HEK293 (cell line): ENCODE results near the gene ACOT7.

Experiments used
- CTCF ChIA-PET: fragments of 350-600 bp; formaldehyde crosslinking; extraction: SDS; loops from one replicate; lab custom pipeline; 2021; ENCODE audit warnings: antibody characterized with exemption; lab: Yijun Ruan, JAX
- POLR2A ChIA-PET: fragments of 300-600 bp; formaldehyde crosslinking; extraction: SDS; loops from one replicate; lab custom pipeline; 2020; ENCODE audit warnings: antibody characterized with exemption, inconsistent platforms; lab: Yijun Ruan, JAX
- H3K27ac ChIP-seq: fragments of 200-500 bp; sonication (Bioruptor generic); 2 replicates; pipeline ENCODE4 v1.5.1; 2014; ENCODE audit warnings: low read depth, low read length, control low read depth, inconsistent platforms; ENCODE audit errors: extremely low read depth
- H3K36me3 ChIP-seq, 2 experiments: fragments of 200-500 bp in 1 of 2; sonication (Bioruptor generic) in 1 of 2; 1 replicate in 1 of 2; 2 replicates in 1 of 2; pipeline ENCODE4 v1.5.1; 2014 to 2017; ENCODE audit warnings: inconsistent platforms in 2 of 2, low read length in 2 of 2; ENCODE audit not compliant: control insufficient read depth in 2 of 2, insufficient read depth in 1 of 2
- H3K4me1 ChIP-seq: fragments of 200-500 bp; sonication (Bioruptor generic); 2 replicates; pipeline ENCODE4 v1.5.1; 2014; ENCODE audit warnings: mild to moderate bottlenecking, low read length, inconsistent platforms; ENCODE audit not compliant: control insufficient read depth, insufficient read depth
- H3K4me3 ChIP-seq: 2 replicates; pipeline ENCODE4 v1.5.1; 2011; ENCODE audit warnings: low read depth, mild to moderate bottlenecking, control low read depth, low read length, moderate library complexity
- H3K9me3 ChIP-seq: fragments of 200-500 bp; sonication (Bioruptor generic); 2 replicates; pipeline ENCODE4 v1.5.1; 2014; ENCODE audit warnings: low read depth, low read length, inconsistent platforms; ENCODE audit not compliant: control insufficient read depth, insufficient read depth
- HIC1 ChIP-seq: fragments of 450-650 bp; formaldehyde crosslinking; IDR thresholded peaks from 2 replicates; pipeline ENCODE4 v1.5.1; 2016; ENCODE audit warnings: missing biosample characterization, missing genetic modification characterization
- KLF1 ChIP-seq: fragments of 450-650 bp; formaldehyde crosslinking; IDR thresholded peaks from 2 replicates; pipeline ENCODE4 v1.5.1; 2016; ENCODE audit warnings: missing biosample characterization, missing genetic modification characterization
- KLF7 ChIP-seq: fragments of 450-650 bp; formaldehyde crosslinking; IDR thresholded peaks from 2 replicates; pipeline ENCODE4 v1.5.1; 2016; ENCODE audit warnings: missing biosample characterization, missing genetic modification characterization, borderline replicate concordance
- OVOL3 ChIP-seq: fragments of 450-650 bp; formaldehyde crosslinking; IDR thresholded peaks from 2 replicates; pipeline ENCODE4 v1.5.1; 2016; ENCODE audit warnings: missing biosample characterization, missing genetic modification characterization
- PATZ1 ChIP-seq: fragments of 450-650 bp; formaldehyde crosslinking; IDR thresholded peaks from 2 replicates; pipeline ENCODE4 v1.5.1; 2016; ENCODE audit warnings: missing biosample characterization, missing genetic modification characterization
- ZBTB26 ChIP-seq: fragments of 450-650 bp; formaldehyde crosslinking; optimal IDR thresholded peaks from 2 replicates; pipeline ENCODE3; 2016; ENCODE audit warnings: missing biosample characterization, mild to moderate bottlenecking, missing genetic modification characterization
- ZBTB44 ChIP-seq: fragments of 450-650 bp; IDR thresholded peaks from 2 replicates; pipeline ENCODE4 v1.5.1; 2018; ENCODE audit warnings: missing biosample characterization, mild to moderate bottlenecking, missing genetic modification characterization
- ZFP3 ChIP-seq: fragments of 450-650 bp; formaldehyde crosslinking; IDR thresholded peaks from 2 replicates; pipeline ENCODE4 v1.5.1; 2016; ENCODE audit warnings: low read depth, missing biosample characterization, missing genetic modification characterization
- ZFP69B ChIP-seq: fragments of 450-650 bp; formaldehyde crosslinking; IDR thresholded peaks from 2 replicates; pipeline ENCODE4 v1.5.1; 2016; ENCODE audit warnings: missing biosample characterization, missing genetic modification characterization
- ZNF146 ChIP-seq: fragments of 450-650 bp; formaldehyde crosslinking; IDR thresholded peaks from 2 replicates; pipeline ENCODE4 v1.5.1; 2016; ENCODE audit warnings: missing biosample characterization, missing genetic modification characterization
- ZNF19 ChIP-seq: fragments of 450-650 bp; formaldehyde crosslinking; IDR thresholded peaks from 2 replicates; pipeline ENCODE4; 2016; ENCODE audit warnings: missing biosample characterization, missing genetic modification characterization, low read depth
- ZNF2 ChIP-seq: fragments of 450-650 bp; formaldehyde crosslinking; IDR thresholded peaks from 2 replicates; pipeline ENCODE4 v1.5.1; 2016; ENCODE audit warnings: missing biosample characterization, missing genetic modification characterization
- ZNF341 ChIP-seq: fragments of 450-650 bp; formaldehyde crosslinking; IDR thresholded peaks from 2 replicates; pipeline ENCODE4; 2016; ENCODE audit warnings: low read depth, missing biosample characterization, missing genetic modification characterization
- ZNF366 ChIP-seq: fragments of 450-650 bp; formaldehyde crosslinking; conservative IDR thresholded peaks from 2 replicates; pipeline ENCODE4 v1.5.1; 2016; ENCODE audit warnings: missing biosample characterization, missing genetic modification characterization
- ZNF37A ChIP-seq: fragments of 450-650 bp; IDR thresholded peaks from 2 replicates; pipeline ENCODE4 v1.5.1; 2018; ENCODE audit warnings: missing biosample characterization, missing genetic modification characterization
- ZNF488 ChIP-seq: fragments of 450-650 bp; formaldehyde crosslinking; IDR thresholded peaks from 2 replicates; pipeline ENCODE4 v1.5.1; 2016; ENCODE audit warnings: missing biosample characterization, missing genetic modification characterization
- ZNF501 ChIP-seq: fragments of 450-650 bp; formaldehyde crosslinking; IDR thresholded peaks from 2 replicates; pipeline ENCODE4 v1.5.1; 2016; ENCODE audit warnings: missing biosample characterization, missing genetic modification characterization
- ZNF510 ChIP-seq: fragments of 450-650 bp; formaldehyde crosslinking; IDR thresholded peaks from 2 replicates; pipeline ENCODE4 v1.5.1; 2018; ENCODE audit warnings: mild to moderate bottlenecking, missing genetic modification characterization, missing biosample characterization; ENCODE audit not compliant: insufficient replicate concordance
- ZNF596 ChIP-seq: fragments of 450-650 bp; IDR thresholded peaks from 2 replicates; pipeline ENCODE4 v1.5.0; 2018; ENCODE audit warnings: missing biosample characterization, mild to moderate bottlenecking, missing genetic modification characterization, moderate library complexity
- ZNF621 ChIP-seq: fragments of 450-650 bp; formaldehyde crosslinking; IDR thresholded peaks from 2 replicates; pipeline ENCODE4 v1.5.1; 2017; ENCODE audit warnings: missing biosample characterization, missing genetic modification characterization
- ZNF624 ChIP-seq: fragments of 450-650 bp; formaldehyde crosslinking; IDR thresholded peaks from 2 replicates; pipeline ENCODE4 v1.5.1; 2017; ENCODE audit warnings: missing biosample characterization, missing genetic modification characterization
- ZNF776 ChIP-seq: fragments of 450-650 bp; formaldehyde crosslinking; IDR thresholded peaks from 2 replicates; pipeline ENCODE4 v1.5.0; 2017; ENCODE audit warnings: missing biosample characterization, missing genetic modification characterization, borderline replicate concordance
- ZNF830 ChIP-seq: fragments of 450-650 bp; IDR thresholded peaks from 2 replicates; pipeline ENCODE4 v1.5.0; 2018; ENCODE audit warnings: missing biosample characterization, missing genetic modification characterization, low read depth, mild to moderate bottlenecking, moderate library complexity
- ZNF837 ChIP-seq: fragments of 450-650 bp; formaldehyde crosslinking; IDR thresholded peaks from 2 replicates; pipeline ENCODE4 v1.5.1; 2016; ENCODE audit warnings: missing biosample characterization, missing genetic modification characterization
- ZSCAN16 ChIP-seq: fragments of 450-650 bp; formaldehyde crosslinking; IDR thresholded peaks from 2 replicates; pipeline ENCODE4 v1.5.1; 2016; ENCODE audit warnings: missing biosample characterization, missing genetic modification characterization
- ZSCAN4 ChIP-seq: fragments of 450-650 bp; formaldehyde crosslinking; IDR thresholded peaks from 2 replicates; pipeline ENCODE4 v1.5.1; 2017; ENCODE audit warnings: missing biosample characterization, missing genetic modification characterization

The ACOT7 gene

GRCh38 chr1:6392809-6393399, 663 bp downstream of the ACOT7 start (continued):
- no peak for TF ChIP-seq ZFP3 (tag by site-specific recombination)
- no peak for TF ChIP-seq HIC1 (tag by site-specific recombination)
- TF ChIP-seq ZNF621: no peak
- 0 out of 2 replicates have a peak, but pooled peaks have one; percentile 4 for TF ChIP-seq ZNF341 (tag by site-specific recombination)
- no peak for TF ChIP-seq ZNF624 (tag by site-specific recombination)
- no peak for TF ChIP-seq ZNF596 (tag by site-specific recombination)
- TF ChIP-seq ZBTB44: peak; percentile 13; the same call in 1 of the 2 replicates
- TF ChIP-seq ZNF488: no peak
- no peak for TF ChIP-seq KLF1 (tag by site-specific recombination)
- TF ChIP-seq ZBTB26 (tag by site-specific recombination): peak; percentile 64

- ChIA-PET CTCF (interaction anchor here (0.6 to 3.1 kb wide), 9 partner anchors 12 to 359 kb away, joined by 3 to 10 read pairs (median 5); no protein-coding TSS in a partner anchor), POLR2A (interaction anchor here (0.8 to 1.9 kb wide), 6 partner anchors 17 to 35 kb away, joined by 3 to 6 read pairs (median 3); no protein-coding TSS in a partner anchor)
- Histone ChIP-seq H3K4me3 (peak overlapping the region; percentile 75), H3K36me3 (peaks cover 0 to 9% of the 10 kb centered on the region in 2 experiments; a peak in 2 of 3 replicates), H3K4me1 (peaks cover 8% of the 10 kb centered on the region; the same call in 1 of the 2 replicates), H3K9me3 (no peaks in the 10 kb centered on the region), H3K27ac (peak overlapping the region; percentile 57; the same call in 1 of the 2 replicates)
- TF ChIP-seq ZNF146 (tag by site-specific recombination): no peak
- TF ChIP-seq ZNF837 (tag by site-specific recombination): no peak
- no peak for TF ChIP-seq ZFP69B
- peak; percentile 45 for TF ChIP-seq ZNF510 (tag by site-specific recombination)
- TF ChIP-seq ZSCAN4 (tag by site-specific recombination): no peak
- no peak for TF ChIP-seq ZNF776
- TF ChIP-seq ZSCAN16 (tag by site-specific recombination): no peak
- TF ChIP-seq ZNF501: no peak
- TF ChIP-seq ZNF2 (tag by site-specific recombination): no peak
- TF ChIP-seq ZNF19 (tag by site-specific recombination): no peak
- TF ChIP-seq ZNF366: no peak
- no peak for TF ChIP-seq ZNF830
- TF ChIP-seq OVOL3 (tag by site-specific recombination): no peak
- TF ChIP-seq ZNF37A: no peak
- TF ChIP-seq PATZ1: 0 out of 2 replicates have a peak, but pooled peaks have one; percentile 38
- no peak for TF ChIP-seq KLF7
These were observed 1.4 kb downstream of the ACOT7 start for GRCh38 chr1:6391951-6392808.
